Astrocyte of the cerebellum (primary cell): ENCODE measurements around the gene TMEM92.

Experiments
- DNase-seq: peaks from one replicate; pipeline ENCODE4 v3.0.0-alpha.2; 2011; ENCODE audit warnings: low read depth
- H3K4me3 ChIP-seq: 2 replicates; pipeline ENCODE4 v1.5.1; 2011; ENCODE audit warnings: mild to moderate bottlenecking, low read depth, low read length, moderate library complexity
- in situ Hi-C: cut with HindIII; loops from 2 replicates; pipeline ENCODE4 v1.10.0; 2017; ENCODE audit warnings: low sequenced_read_pairs
- TF ChIP-seq, protein P1 (sequence below): IDR thresholded peaks from 2 replicates; pipeline ENCODE4 v1.5.1; 2012; ENCODE audit warnings: low read length, low read depth, moderate library complexity, mild to moderate bottlenecking; ENCODE audit errors: missing control alignments

Gene TMEM92

DNA sequence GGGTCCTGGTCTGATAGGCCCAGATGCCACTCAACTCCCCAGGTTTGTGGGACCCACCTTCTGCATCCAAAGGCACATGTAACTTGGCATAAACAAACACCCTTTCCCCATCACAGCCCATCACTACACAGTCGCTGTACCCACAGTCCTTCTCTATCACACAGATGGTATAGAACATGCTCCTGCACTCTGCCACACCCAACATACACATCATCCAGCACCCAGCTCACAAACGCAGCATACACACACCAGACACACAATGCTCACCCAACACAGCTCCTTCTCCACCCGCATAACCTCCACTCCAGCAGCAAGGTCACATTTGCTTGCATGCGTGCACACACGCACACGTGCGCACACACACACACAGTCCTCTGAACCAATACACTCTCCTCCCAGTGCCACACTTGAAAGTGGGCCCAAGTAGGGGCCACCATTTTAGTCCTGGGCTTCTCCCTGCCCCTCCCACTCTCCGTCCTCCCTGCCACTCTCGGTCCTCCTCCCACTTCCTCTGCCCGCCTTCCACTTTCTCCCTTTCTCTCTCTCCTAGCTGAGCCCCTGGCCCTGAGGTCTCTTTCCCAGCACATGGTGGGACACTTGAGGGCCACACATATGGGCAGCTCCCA is 8.5 kb upstream of the TMEM92 start:
- in situ Hi-C loops = loop anchor here (5.0 kb wide), 1 partner anchor 64 kb away; the partner anchor contains the start of gene COL1A1
- no peak for DNase-seq
- TF ChIP-seq, protein P1, sequence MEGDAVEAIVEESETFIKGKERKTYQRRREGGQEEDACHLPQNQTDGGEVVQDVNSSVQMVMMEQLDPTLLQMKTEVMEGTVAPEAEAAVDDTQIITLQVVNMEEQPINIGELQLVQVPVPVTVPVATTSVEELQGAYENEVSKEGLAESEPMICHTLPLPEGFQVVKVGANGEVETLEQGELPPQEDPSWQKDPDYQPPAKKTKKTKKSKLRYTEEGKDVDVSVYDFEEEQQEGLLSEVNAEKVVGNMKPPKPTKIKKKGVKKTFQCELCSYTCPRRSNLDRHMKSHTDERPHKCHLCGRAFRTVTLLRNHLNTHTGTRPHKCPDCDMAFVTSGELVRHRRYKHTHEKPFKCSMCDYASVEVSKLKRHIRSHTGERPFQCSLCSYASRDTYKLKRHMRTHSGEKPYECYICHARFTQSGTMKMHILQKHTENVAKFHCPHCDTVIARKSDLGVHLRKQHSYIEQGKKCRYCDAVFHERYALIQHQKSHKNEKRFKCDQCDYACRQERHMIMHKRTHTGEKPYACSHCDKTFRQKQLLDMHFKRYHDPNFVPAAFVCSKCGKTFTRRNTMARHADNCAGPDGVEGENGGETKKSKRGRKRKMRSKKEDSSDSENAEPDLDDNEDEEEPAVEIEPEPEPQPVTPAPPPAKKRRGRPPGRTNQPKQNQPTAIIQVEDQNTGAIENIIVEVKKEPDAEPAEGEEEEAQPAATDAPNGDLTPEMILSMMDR = no peak
- H3K4me3 ChIP-seq = peak overlapping the region; percentile 18

- in situ Hi-C loops = loop anchor here (5.0 kb wide), 1 partner anchor 64 kb away; the partner anchor contains the start of gene COL1A1
- peak overlapping the region; percentile 18 for H3K4me3 ChIP-seq
- peak; percentile 81 for DNase-seq
- TF ChIP-seq, protein P1 = peak; percentile 22
Observed at GRCh38 chr17:50266384-50267073, 7.7 kb upstream of the TMEM92 start.

GRCh38 chr17:50267074-50267841 is 7.0 kb upstream of the TMEM92 start:
- TF ChIP-seq, protein P1 = no peak
- in situ Hi-C loops = loop anchor here (5.0 kb wide), 1 partner anchor 65 kb away; the partner anchor contains the start of gene COL1A1
- DNase-seq = no peak
- H3K4me3 ChIP-seq = peak overlapping the region; percentile 18

GRCh38 chr17:50268026-50268425 is 6.2 kb upstream of the TMEM92 start:
- in situ Hi-C loops = loop anchor here (5.0 kb wide), 1 partner anchor 66 kb away; the partner anchor contains the start of gene COL1A1
- TF ChIP-seq, protein P1 = no peak
- no peak overlapping the region for H3K4me3 ChIP-seq
- no peak for DNase-seq

DNA sequence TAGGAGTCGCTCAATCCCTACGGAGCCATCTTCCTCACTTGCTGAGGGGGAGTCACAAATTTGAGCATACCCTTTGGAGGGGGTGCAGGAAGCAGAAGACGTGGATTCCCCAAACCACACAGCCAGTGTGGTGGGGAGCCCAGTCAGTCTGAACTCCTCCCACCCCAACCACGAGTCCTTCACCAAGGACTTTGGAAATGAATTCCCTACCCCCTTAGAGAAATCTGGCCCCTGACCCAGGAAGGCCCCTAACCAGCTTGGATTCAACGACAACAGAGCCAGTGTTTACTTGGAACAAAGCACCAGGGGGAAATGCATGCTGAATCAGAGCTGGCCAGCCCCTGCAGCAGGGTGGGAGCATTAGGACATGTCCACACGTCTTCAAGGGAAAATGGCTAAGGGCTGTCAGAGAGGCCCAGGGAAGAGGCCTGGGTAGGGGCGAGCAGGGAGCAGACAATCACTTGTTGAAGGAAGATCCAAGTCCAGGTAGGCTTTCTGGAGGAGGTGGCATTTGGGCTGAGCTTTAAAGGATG is 5.5 kb upstream of the TMEM92 start:
- TF ChIP-seq, protein P1 = no peak
- in situ Hi-C loops = loop anchor here (5.0 kb wide), 1 partner anchor 67 kb away; the partner anchor contains the start of gene COL1A1
- no peak overlapping the region for H3K4me3 ChIP-seq
- DNase-seq = no peak
